Measurements from ENCODE around the gene MN1. TPM values are rescaled to one million over a fixed set of nuclear protein-coding genes. Genes with fewer than 3 reads are reported as not detected.

MN1 gene
- total and polyA plus RNA-seq, 2 experiments from 2014 or later, result 1.0 to 6.8 TPM

DNA sequence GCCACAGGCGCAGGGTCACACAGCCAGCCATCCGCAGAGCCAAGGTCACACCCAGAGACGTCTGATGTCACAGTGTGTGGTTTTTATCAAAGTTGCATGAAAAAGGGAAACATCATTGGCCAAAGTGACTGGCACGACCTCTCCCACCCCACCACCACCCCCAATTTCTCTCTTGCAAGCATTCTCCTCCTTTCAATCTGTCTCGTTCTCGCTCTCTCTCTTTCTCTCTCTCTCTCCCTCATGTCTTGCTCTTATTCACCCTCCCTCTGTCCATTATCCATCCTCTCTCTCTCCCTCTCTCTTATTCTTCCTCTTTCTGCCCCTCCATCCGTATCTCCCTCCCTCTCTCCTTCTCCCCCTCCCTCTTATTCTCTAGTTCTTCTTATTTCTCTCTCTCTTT, 40.6 kb downstream of the MN1 start (continued):
- TF ChIP-seq, protein P1, sequence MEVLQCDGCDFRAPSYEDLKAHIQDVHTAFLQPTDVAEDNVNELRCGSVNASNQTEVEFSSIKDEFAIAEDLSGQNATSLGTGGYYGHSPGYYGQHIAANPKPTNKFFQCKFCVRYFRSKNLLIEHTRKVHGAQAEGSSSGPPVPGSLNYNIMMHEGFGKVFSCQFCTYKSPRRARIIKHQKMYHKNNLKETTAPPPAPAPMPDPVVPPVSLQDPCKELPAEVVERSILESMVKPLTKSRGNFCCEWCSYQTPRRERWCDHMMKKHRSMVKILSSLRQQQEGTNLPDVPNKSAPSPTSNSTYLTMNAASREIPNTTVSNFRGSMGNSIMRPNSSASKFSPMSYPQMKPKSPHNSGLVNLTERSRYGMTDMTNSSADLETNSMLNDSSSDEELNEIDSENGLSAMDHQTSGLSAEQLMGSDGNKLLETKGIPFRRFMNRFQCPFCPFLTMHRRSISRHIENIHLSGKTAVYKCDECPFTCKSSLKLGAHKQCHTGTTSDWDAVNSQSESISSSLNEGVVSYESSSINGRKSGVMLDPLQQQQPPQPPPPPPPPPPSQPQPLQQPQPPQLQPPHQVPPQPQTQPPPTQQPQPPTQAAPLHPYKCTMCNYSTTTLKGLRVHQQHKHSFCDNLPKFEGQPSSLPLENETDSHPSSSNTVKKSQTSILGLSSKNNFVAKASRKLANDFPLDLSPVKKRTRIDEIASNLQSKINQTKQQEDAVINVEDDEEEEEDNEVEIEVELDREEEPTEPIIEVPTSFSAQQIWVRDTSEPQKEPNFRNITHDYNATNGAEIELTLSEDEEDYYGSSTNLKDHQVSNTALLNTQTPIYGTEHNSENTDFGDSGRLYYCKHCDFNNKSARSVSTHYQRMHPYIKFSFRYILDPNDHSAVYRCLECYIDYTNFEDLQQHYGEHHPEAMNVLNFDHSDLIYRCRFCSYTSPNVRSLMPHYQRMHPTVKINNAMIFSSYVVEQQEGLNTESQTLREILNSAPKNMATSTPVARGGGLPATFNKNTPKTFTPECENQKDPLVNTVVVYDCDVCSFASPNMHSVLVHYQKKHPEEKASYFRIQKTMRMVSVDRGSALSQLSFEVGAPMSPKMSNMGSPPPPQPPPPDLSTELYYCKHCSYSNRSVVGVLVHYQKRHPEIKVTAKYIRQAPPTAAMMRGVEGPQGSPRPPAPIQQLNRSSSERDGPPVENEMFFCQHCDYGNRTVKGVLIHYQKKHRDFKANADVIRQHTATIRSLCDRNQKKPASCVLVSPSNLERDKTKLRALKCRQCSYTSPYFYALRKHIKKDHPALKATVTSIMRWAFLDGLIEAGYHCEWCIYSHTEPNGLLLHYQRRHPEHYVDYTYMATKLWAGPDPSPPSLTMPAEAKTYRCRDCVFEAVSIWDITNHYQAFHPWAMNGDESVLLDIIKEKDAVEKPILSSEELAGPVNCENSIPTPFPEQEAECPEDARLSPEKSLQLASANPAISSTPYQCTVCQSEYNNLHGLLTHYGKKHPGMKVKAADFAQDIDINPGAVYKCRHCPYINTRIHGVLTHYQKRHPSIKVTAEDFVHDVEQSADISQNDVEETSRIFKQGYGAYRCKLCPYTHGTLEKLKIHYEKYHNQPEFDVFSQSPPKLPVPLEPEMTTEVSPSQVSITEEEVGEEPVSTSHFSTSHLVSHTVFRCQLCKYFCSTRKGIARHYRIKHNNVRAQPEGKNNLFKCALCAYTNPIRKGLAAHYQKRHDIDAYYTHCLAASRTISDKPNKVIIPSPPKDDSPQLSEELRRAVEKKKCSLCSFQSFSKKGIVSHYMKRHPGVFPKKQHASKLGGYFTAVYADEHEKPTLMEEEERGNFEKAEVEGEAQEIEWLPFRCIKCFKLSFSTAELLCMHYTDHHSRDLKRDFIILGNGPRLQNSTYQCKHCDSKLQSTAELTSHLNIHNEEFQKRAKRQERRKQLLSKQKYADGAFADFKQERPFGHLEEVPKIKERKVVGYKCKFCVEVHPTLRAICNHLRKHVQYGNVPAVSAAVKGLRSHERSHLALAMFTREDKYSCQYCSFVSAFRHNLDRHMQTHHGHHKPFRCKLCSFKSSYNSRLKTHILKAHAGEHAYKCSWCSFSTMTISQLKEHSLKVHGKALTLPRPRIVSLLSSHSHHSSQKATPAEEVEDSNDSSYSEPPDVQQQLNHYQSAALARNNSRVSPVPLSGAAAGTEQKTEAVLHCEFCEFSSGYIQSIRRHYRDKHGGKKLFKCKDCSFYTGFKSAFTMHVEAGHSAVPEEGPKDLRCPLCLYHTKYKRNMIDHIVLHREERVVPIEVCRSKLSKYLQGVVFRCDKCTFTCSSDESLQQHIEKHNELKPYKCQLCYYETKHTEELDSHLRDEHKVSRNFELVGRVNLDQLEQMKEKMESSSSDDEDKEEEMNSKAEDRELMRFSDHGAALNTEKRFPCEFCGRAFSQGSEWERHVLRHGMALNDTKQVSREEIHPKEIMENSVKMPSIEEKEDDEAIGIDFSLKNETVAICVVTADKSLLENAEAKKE (CRISPR knock-in tag; IDR thresholded peaks at IDR 0.05), result no peak
- TF ChIP-seq ZNF331 (CRISPR knock-in tag; IDR thresholded peaks at IDR 0.05; ENCODE audit: low read depth) (no peak), NANOG (IDR thresholded peaks at IDR 0.05; ENCODE audit: borderline replicate concordance) (no peak), STAT1 (IDR thresholded peaks at IDR 0.05; ENCODE audit: unreplicated experiment) (no peak), POLR2AphosphoS5 (IDR thresholded peaks at IDR 0.05; ENCODE audit: low read depth) (no peak)
- TF ChIP-seq, protein P2, sequence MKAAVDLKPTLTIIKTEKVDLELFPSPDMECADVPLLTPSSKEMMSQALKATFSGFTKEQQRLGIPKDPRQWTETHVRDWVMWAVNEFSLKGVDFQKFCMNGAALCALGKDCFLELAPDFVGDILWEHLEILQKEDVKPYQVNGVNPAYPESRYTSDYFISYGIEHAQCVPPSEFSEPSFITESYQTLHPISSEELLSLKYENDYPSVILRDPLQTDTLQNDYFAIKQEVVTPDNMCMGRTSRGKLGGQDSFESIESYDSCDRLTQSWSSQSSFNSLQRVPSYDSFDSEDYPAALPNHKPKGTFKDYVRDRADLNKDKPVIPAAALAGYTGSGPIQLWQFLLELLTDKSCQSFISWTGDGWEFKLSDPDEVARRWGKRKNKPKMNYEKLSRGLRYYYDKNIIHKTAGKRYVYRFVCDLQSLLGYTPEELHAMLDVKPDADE (IDR thresholded peaks at IDR 0.05), result no peak

DNA sequence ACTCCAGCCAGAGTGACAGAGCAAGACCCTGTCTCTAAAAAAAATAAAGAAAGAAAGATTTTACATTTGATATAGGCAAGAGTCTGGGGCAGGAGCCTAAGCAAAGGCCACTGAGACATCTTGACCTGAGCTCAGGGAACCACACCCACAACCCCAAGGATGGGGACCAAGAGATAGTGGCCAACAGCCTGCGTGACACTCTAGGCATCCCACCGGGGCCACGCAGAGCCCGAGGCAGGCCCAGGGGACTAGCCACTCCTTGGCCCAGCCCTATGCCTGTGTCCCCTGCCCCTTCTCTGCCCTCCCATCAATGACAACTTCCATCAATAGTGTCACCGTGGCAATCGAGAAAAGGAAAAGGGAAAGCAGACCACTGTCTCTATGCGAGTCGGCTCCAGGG, 41.1 kb downstream of the MN1 start:
- Histone ChIP-seq H3K79me2 (replicated peaks; ENCODE audit: insufficient read depth) (no peaks in the 10 kb centered on the region), H3K27me3 (ENCODE audit: insufficient read depth) (no peaks in the 10 kb centered on the region), H3K36me3 (ENCODE audit: insufficient read depth) (no peaks in the 10 kb centered on the region), H3K4me2 (no peak overlapping the region), H4K20me1 (replicated peaks; ENCODE audit: insufficient read depth) (no peaks in the 10 kb centered on the region), H2AFZ (no peak overlapping the region), H3K4me1 (ENCODE audit: insufficient read depth) (peaks cover 7% of the 10 kb centered on the region), H3K27ac (ENCODE audit: low read depth) (no peak overlapping the region), H3F3A (replicated peaks; ENCODE audit: low read depth) (0 out of 2 replicates have a peak, but pooled peaks cover 5% of the 10 kb centered on the region), H3K9me2 (ENCODE audit: insufficient read depth) (no peaks in the 10 kb centered on the region), H3K4me3 (no peak overlapping the region)
- H3K27ac Mint-ChIP-seq, result no peak overlapping the region
- H3K36me3 Mint-ChIP-seq (ENCODE audit: low read depth), result no peaks in the 10 kb centered on the region
- ATAC-seq (no peak), DNase-seq (ENCODE audit: low spot score) (no peak)
- peaks cover 9% of the 10 kb centered on the region for H3K27me3 Mint-ChIP-seq (ENCODE audit: insufficient read depth, low read depth, poor library complexity)
- peaks cover 29% of the 10 kb centered on the region for H3K4me1 Mint-ChIP-seq
- H3K4me3 Mint-ChIP-seq, result no peak overlapping the region
- no peaks in the 10 kb centered on the region for H3K9me3 Mint-ChIP-seq
- TF ChIP-seq STAT1 (IDR thresholded peaks at IDR 0.05; ENCODE audit: unreplicated experiment), result no peak
- TF ChIP-seq ZNF114 (CRISPR knock-in tag; IDR thresholded peaks at IDR 0.05), result no peak
- no peak for TF ChIP-seq EZH2 (IDR thresholded peaks at IDR 0.05; ENCODE audit: low read depth, unreplicated experiment)
- no peak for TF ChIP-seq CREB1 (CRISPR knock-in tag; IDR thresholded peaks at IDR 0.05; ENCODE audit: low read depth)
- TF ChIP-seq NANOG (IDR thresholded peaks at IDR 0.05; ENCODE audit: borderline replicate concordance), result no peak
- TF ChIP-seq JUNB (IDR thresholded peaks at IDR 0.05; ENCODE audit: unreplicated experiment), result no peak
- TF ChIP-seq, protein P1 (CRISPR knock-in tag; IDR thresholded peaks at IDR 0.05), result no peak
